ENCODE measurements around the gene KBTBD6.

KBTBD6 gene

DNA sequence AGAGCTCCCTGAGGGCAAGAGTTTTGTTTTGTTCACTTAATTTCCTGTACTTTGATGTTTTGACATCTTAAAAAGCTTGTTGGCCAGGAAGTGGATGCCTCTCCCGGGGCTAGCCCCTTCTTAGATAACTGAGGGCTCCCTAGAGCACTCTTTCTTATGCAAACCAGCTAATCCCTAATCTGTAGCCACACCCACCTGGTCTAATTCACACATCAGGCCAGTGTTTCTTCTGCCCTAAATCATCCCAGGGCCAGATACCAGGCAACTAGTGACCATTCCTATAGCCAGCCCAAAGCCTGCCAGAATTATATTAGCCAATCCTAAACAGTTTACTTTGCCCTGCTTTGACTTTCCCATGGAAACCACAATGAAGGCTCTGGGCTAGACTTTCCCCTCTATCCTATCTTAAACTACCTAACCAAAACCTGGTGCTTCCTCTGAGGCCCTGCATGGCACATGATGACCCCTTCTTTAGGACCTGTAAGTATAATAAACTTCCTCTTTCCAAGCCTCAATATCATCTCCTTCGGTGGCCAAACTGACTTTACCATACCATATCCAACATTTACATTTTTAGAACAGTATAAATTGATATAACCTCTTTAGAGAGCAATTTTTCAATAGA, 46.5 kb downstream of the KBTBD6 start:
- TF ChIP-seq, protein P1, sequence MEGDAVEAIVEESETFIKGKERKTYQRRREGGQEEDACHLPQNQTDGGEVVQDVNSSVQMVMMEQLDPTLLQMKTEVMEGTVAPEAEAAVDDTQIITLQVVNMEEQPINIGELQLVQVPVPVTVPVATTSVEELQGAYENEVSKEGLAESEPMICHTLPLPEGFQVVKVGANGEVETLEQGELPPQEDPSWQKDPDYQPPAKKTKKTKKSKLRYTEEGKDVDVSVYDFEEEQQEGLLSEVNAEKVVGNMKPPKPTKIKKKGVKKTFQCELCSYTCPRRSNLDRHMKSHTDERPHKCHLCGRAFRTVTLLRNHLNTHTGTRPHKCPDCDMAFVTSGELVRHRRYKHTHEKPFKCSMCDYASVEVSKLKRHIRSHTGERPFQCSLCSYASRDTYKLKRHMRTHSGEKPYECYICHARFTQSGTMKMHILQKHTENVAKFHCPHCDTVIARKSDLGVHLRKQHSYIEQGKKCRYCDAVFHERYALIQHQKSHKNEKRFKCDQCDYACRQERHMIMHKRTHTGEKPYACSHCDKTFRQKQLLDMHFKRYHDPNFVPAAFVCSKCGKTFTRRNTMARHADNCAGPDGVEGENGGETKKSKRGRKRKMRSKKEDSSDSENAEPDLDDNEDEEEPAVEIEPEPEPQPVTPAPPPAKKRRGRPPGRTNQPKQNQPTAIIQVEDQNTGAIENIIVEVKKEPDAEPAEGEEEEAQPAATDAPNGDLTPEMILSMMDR (IDR thresholded peaks at IDR 0.05; ENCODE audit: control insufficient read depth, insufficient read depth, low read depth, low read length, missing control alignments): no peak
- DNase-seq (ENCODE audit: low read depth): no peak
- no peak overlapping the region for H3K4me3 ChIP-seq (ENCODE audit: control insufficient read depth, low read depth, low read length)

DNA sequence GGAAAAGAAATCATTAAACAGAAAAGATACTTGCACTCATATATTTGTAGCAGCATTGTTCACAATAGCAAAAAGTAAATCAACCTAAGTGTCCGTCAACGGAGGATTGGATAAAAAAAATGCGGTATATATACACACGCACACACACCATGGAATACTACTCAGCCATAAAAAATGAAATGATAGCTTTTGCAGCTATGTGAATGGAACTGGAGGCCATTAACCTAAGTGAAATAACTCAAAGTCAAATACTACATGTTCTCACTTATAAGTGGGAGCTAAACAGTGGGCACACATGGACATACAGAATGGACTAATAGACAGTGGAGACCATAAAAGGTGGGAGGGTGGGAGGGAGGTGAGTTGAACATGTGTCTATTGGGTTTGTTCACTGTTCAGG, 52.9 kb downstream of the KBTBD6 start:
- TF ChIP-seq, protein P1 (IDR thresholded peaks at IDR 0.05; ENCODE audit: control insufficient read depth, insufficient read depth, low read depth, low read length, missing control alignments): no peak
- no peak for DNase-seq (ENCODE audit: low read depth)
- no peak overlapping the region for H3K4me3 ChIP-seq (ENCODE audit: control insufficient read depth, low read depth, low read length)

Measured in AG09309 (cell line).